SU-DHL-6 (cell line): Measurements from ENCODE around the gene PDE9A.

Experiments used
- CTCF ChIP-seq: fragments of 200-600 bp; sonication (generic); IDR thresholded peaks from one replicate; pipeline ENCODE4 v1.5.1; 2017; ENCODE audit warnings: antibody characterized with exemption, mild to moderate bottlenecking, low read length, moderate library complexity; ENCODE audit not compliant: insufficient read depth, poor library complexity, severe bottlenecking
- EZH2phosphoT487 ChIP-seq: fragments of 200-600 bp; sonication (generic), shearing (Covaris generic); conservative IDR thresholded peaks from 2 replicates; pipeline ENCODE4 v1.6.1; 2018; ENCODE audit warnings: mild to moderate bottlenecking, antibody characterized with exemption, low read length, moderate library complexity, mixed read lengths

- TF ChIP-seq CTCF = no peak
- no peak for TF ChIP-seq EZH2phosphoT487
These were observed 34.4 kb downstream of the PDE9A start for GRCh38 chr21:42687796-42688195.
